HG02610 (cell line): Measurements from ENCODE around the gene HMBS.

Experiments
- ATAC-seq: cut with Tn5 transposase; IDR thresholded peaks from one replicate; pipeline ENCODE4 v1.9.1; 2021; ENCODE audit warnings: mild to moderate bottlenecking, moderate library complexity; ENCODE audit not compliant: unreplicated experiment

The HMBS gene

GRCh38 chr11:119067371-119068222, 17.1 kb upstream of the HMBS start, which contains the start of gene VPS11:
VPS11 (plus strand) TSS chr11:119067818; CDS start chr11:119067824, 6 bp downstream.
- ATAC-seq = peak; percentile 92

- ATAC-seq = no peak
These were observed 6.8 kb upstream of the HMBS start for GRCh38 chr11:119077839-119078238.

- ATAC-seq = no peak
These were observed 5.8 kb upstream of the HMBS start for GRCh38 chr11:119078675-119079420.

- ATAC-seq = no peak
These were observed 2.9 kb upstream of the HMBS start for GRCh38 chr11:119081682-119082260.

- peak; percentile 16 for ATAC-seq
These were observed 761 bp downstream of the HMBS start for GRCh38 chr11:119085437-119085847.

- no peak for ATAC-seq
These were observed 2.4 kb downstream of the HMBS start for GRCh38 chr11:119087123-119087522.

- ATAC-seq = no peak
These were observed 3.1 kb downstream of the HMBS start for GRCh38 chr11:119087747-119088241.

GRCh38 chr11:119088406-119088805, 3.7 kb downstream of the HMBS start:
- no peak for ATAC-seq

GRCh38 chr11:119089319-119089718, 4.6 kb downstream of the HMBS start:
- no peak for ATAC-seq

- no peak for ATAC-seq
These were observed 6.5 kb downstream of the HMBS start for GRCh38 chr11:119091178-119091577.

GRCh38 chr11:119091966-119092879, 7.5 kb downstream of the HMBS start:
- ATAC-seq = no peak

- no peak for ATAC-seq
These were observed 8.5 kb downstream of the HMBS start for GRCh38 chr11:119092880-119093842.

- peak; percentile 1 for ATAC-seq
These were observed 9.5 kb downstream of the HMBS start for GRCh38 chr11:119093942-119094815.

GRCh38 chr11:119094816-119095065, 10.1 kb downstream of the HMBS start:
- peak; percentile 28 for ATAC-seq

GRCh38 chr11:119095066-119095880, 10.6 kb downstream of the HMBS start:
- ATAC-seq = peak; percentile 84

- no peak for ATAC-seq
These were observed 15.0 kb downstream of the HMBS start for GRCh38 chr11:119099711-119100110.

- ATAC-seq = no peak
These were observed 15.7 kb downstream of the HMBS start for GRCh38 chr11:119100246-119100970.
